ENCODE measurements around the gene RBM28. TPM values are rescaled to one million over a fixed set of nuclear protein-coding genes. Genes with fewer than 3 reads are reported as not detected.

RBM28 gene
- total and polyA plus RNA-seq, 2 donors from 2014 or later, result 11.5 to 35.2 TPM

DNA sequence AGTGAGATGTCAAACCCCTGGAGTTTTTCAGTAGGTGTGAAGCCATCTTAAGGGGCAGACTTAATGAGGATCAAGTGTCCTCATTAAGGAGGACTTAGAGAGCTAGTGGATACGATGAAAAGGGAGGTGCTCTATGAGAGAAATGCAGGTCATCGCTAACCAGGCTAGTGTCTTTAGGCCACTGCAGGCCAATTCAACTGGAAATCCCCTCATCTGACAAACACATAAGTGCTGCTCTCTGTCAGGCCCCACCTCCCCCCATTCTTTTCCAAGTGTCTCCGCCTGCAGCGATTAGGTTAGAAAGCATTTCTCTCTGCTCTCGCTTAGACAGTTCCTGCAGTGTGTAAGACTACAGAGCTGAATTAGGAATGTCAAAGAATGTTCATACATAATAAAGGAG lies 33.7 kb downstream of the RBM28 start:
- no peak for FAIRE-seq
- no peak for DNase-seq
- intact Hi-C loops (cut with DNase I), result no loop called here
- H3K27ac ChIP-seq (ENCODE audit: low read depth in 2 of 2, low read length in 2 of 2), result no peak overlapping the region
- TF ChIP-seq, protein P1, sequence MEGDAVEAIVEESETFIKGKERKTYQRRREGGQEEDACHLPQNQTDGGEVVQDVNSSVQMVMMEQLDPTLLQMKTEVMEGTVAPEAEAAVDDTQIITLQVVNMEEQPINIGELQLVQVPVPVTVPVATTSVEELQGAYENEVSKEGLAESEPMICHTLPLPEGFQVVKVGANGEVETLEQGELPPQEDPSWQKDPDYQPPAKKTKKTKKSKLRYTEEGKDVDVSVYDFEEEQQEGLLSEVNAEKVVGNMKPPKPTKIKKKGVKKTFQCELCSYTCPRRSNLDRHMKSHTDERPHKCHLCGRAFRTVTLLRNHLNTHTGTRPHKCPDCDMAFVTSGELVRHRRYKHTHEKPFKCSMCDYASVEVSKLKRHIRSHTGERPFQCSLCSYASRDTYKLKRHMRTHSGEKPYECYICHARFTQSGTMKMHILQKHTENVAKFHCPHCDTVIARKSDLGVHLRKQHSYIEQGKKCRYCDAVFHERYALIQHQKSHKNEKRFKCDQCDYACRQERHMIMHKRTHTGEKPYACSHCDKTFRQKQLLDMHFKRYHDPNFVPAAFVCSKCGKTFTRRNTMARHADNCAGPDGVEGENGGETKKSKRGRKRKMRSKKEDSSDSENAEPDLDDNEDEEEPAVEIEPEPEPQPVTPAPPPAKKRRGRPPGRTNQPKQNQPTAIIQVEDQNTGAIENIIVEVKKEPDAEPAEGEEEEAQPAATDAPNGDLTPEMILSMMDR (IDR thresholded peaks at IDR 0.05; ENCODE audit: borderline replicate concordance, extremely low read depth, insufficient read depth), result no peak
- H3K36me3 ChIP-seq (ENCODE audit: control insufficient read depth in 2 of 3, insufficient read depth in 3 of 3, low read length in 3 of 3), result peaks cover 4 to 72% (median 48%) of the 10 kb centered on the region in 3 donors
- H3K4me1 ChIP-seq (ENCODE audit: control insufficient read depth in 2 of 3, insufficient read depth in 2 of 3, low read depth in 1 of 3, low read length in 3 of 3), result no peaks in the 10 kb centered on the region
- H3K4me3 ChIP-seq (ENCODE audit: low read length in 3 of 3), result no peak overlapping the region
- H3K27me3 ChIP-seq (ENCODE audit: control insufficient read depth, insufficient read depth, low read length), result no peaks in the 10 kb centered on the region
- no peak overlapping the region for H3K9ac ChIP-seq (ENCODE audit: low read length in 3 of 3)
- H3K9me3 ChIP-seq (ENCODE audit: control insufficient read depth in 2 of 3, insufficient read depth in 1 of 3, low read length in 3 of 3), result no peaks in the 10 kb centered on the region

DNA sequence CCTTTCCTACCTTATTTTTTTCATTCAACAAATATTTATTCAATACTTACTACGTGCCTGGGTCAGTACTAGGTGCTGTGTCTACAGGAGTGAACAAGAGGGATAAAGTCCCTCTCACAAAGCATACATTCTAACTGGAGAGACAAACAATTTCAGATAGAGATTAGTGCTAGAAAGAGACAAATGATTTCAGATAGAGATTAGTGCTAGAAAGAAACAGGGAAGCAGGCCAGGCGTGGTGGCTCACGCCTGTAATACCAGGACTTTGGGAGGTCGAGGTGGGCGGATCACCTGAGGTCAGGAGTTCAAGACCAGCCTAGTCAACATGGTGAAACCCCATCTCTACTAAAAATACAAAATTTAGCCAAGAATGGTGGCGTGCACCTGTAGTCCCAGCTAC lies 34.6 kb downstream of the RBM28 start:
- intact Hi-C loops (cut with DNase I), result no loop called here
- Histone ChIP-seq H3K27ac (ENCODE audit: low read depth in 2 of 2, low read length in 2 of 2) (no peak overlapping the region), H3K36me3 (ENCODE audit: control insufficient read depth in 2 of 3, insufficient read depth in 3 of 3, low read length in 3 of 3) (peaks cover 4 to 64% (median 41%) of the 10 kb centered on the region in 3 donors), H3K4me3 (ENCODE audit: low read length in 3 of 3) (no peak overlapping the region), H3K4me1 (ENCODE audit: control insufficient read depth in 2 of 3, insufficient read depth in 2 of 3, low read depth in 1 of 3, low read length in 3 of 3) (no peaks in the 10 kb centered on the region), H3K9me3 (ENCODE audit: control insufficient read depth in 2 of 3, insufficient read depth in 1 of 3, low read length in 3 of 3) (no peaks in the 10 kb centered on the region), H3K27me3 (ENCODE audit: control insufficient read depth, insufficient read depth, low read length) (no peaks in the 10 kb centered on the region), H3K9ac (ENCODE audit: low read length in 3 of 3) (no peak overlapping the region)
- DNase-seq, result no peak
- TF ChIP-seq, protein P1 (IDR thresholded peaks at IDR 0.05; ENCODE audit: borderline replicate concordance, extremely low read depth, insufficient read depth), result no peak
- FAIRE-seq, result no peak

DNA sequence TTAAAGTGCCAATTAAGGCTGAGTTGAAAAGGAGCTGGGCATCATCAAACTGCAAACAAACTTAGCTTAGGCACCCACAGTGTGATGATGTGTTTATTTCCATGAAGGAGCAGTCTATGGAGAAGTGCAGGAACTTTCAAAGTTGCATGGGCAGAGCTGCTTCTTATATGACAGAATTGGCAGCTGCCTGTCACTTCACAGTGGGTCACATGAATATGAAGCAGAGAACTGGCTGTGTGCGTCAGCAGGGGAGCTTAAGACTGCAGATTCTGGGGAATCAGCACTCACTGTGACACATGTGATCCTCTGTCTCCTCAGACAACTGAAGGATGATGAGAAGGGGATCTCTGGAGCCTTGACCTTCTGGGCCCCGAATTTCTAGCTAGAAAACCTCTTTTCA lies 36.6 kb downstream of the RBM28 start:
- Histone ChIP-seq H3K36me3 (ENCODE audit: control insufficient read depth in 2 of 3, insufficient read depth in 3 of 3, low read length in 3 of 3) (peaks cover 4 to 51% (median 33%) of the 10 kb centered on the region in 3 donors), H3K4me1 (ENCODE audit: control insufficient read depth in 2 of 3, insufficient read depth in 2 of 3, low read depth in 1 of 3, low read length in 3 of 3) (no peaks in the 10 kb centered on the region), H3K4me3 (ENCODE audit: low read length in 3 of 3) (no peak overlapping the region), H3K9me3 (ENCODE audit: control insufficient read depth in 2 of 3, insufficient read depth in 1 of 3, low read length in 3 of 3) (no peaks in the 10 kb centered on the region), H3K27ac (ENCODE audit: low read depth in 2 of 2, low read length in 2 of 2) (no peak overlapping the region), H3K27me3 (ENCODE audit: control insufficient read depth, insufficient read depth, low read length) (no peaks in the 10 kb centered on the region), H3K9ac (ENCODE audit: low read length in 3 of 3) (no peak overlapping the region)
- intact Hi-C loops (cut with DNase I), result no loop called here
- FAIRE-seq (no peak), DNase-seq (no peak)
- TF ChIP-seq, protein P1 (IDR thresholded peaks at IDR 0.05; ENCODE audit: borderline replicate concordance, extremely low read depth, insufficient read depth), result no peak

DNA sequence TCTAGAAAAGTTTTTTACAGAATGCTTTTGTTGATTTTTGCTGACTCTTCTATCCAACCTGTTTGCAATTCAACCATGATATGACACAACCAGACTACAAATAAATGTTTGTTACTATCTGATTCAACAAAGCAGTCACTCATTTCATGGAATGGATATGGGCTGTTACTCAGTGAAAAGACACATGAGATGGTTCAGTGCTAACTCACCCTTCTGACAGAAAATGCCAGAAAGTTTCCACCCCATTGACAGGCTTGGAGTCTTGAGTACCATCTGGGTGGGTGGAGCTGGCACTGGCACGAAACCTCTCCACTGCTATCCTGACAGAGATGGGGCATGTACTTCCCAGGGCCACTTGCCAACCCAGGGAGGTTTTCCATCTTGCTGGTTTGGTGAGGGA lies 39.5 kb downstream of the RBM28 start:
- peaks cover 4 to 24% (median 24%) of the 10 kb centered on the region in 3 donors for H3K36me3 ChIP-seq (ENCODE audit: control insufficient read depth in 2 of 3, insufficient read depth in 3 of 3, low read length in 3 of 3)
- H3K4me1 ChIP-seq (ENCODE audit: control insufficient read depth in 2 of 3, insufficient read depth in 2 of 3, low read depth in 1 of 3, low read length in 3 of 3), result no peaks in the 10 kb centered on the region
- no peak overlapping the region for H3K9ac ChIP-seq (ENCODE audit: low read length in 3 of 3)
- no peak overlapping the region for H3K4me3 ChIP-seq (ENCODE audit: low read length in 3 of 3)
- DNase-seq (no peak), FAIRE-seq (no peak)
- H3K27me3 ChIP-seq (ENCODE audit: control insufficient read depth, insufficient read depth, low read length), result no peaks in the 10 kb centered on the region
- TF ChIP-seq, protein P1 (IDR thresholded peaks at IDR 0.05; ENCODE audit: borderline replicate concordance, extremely low read depth, insufficient read depth), result no peak
- no peaks in the 10 kb centered on the region for H3K9me3 ChIP-seq (ENCODE audit: control insufficient read depth in 2 of 3, insufficient read depth in 1 of 3, low read length in 3 of 3)
- intact Hi-C loops (cut with DNase I), result no loop called here
- H3K27ac ChIP-seq (ENCODE audit: low read depth in 2 of 2, low read length in 2 of 2), result no peak overlapping the region

Measured in kidney (tissue), 14 donors.